Adipose tissue (tissue), 3 donors: ENCODE data around the gene IZUMO1. TPM values are rescaled to one million over a fixed set of nuclear protein-coding genes. Genes with fewer than 3 reads are reported as not detected.
"Not testable (repeated sequence)": the region's sequence is repeated elsewhere in the genome, so short reads cannot be mapped to it uniquely, and the experiment has no call there.

Experiments used
- H3K27ac ChIP-seq: one replicate; pipeline ENCODE4 v1.5.1; 2013; ENCODE audit warnings: low read depth, low read length
- WGBS, 3 donors: extraction: QIAGEN DNeasy Blood & Tissue Kit; methylation state at CpG; one replicate each; pipeline ENCODE4 v1.1.7; 2013; 5-methylcytosine and 5-hydroxymethylcytosine counted together
- polyA plus RNA-seq, 3 donors: library from polyadenylated mRNA; stranded (reverse); fragments of 200-250 nt; gene quantifications; one replicate each; pipeline ENCODE4 v1.2.3, GENCODE V29; 2013
- donor health status: healthy with polysubstance abuse.
- donor health status: Bipolar disorder and iron deficiency.
- donor health status: healthy.

Gene IZUMO1
- polyA plus RNA-seq, 3 donors, result 0.66 to 1.6 (median 0.68) TPM

DNA sequence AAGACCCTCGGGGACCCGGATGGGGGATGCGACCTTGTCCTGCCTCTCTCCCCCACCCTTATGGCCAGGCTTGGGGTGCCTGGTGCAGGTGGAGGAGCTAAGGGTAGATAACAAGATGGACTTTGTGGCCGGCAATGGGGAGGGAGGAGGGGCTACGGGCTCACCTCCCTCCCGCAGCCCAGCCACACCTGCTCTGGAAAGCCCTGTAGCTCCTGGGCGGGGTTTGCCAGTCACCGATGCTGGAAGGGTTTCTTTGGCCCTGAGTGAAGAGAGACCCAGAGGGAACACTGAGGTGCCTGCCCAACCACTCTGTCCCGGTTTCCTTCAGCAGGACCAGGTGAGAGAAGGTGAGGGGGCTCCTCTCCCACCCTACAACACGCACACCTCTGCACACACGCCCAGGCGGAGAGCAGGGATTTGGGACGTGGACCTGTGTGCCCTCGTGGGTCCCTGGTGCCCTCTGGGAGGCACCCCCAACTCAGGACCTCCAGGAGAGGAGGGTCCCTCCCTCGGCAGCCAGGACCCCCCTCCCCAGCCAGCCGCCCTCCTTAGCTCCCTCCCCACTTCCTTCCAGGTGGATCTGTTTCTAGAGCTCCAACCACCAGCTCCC lies 50.9 kb downstream of the IZUMO1 start, which contains the start of gene FUT2:
Gene FUT2 (plus strand): TSS at position 229 of the 610 bp plus-strand sequence. CDS start 6,986 bp downstream, outside the sequence.
- WGBS, 3 donors, result 27 to 55% (median 47%) methylated on average over 15 to 16 of the region's 16 CpGs
- no peak within 1 kb of the TSS for H3K27ac ChIP-seq

DNA sequence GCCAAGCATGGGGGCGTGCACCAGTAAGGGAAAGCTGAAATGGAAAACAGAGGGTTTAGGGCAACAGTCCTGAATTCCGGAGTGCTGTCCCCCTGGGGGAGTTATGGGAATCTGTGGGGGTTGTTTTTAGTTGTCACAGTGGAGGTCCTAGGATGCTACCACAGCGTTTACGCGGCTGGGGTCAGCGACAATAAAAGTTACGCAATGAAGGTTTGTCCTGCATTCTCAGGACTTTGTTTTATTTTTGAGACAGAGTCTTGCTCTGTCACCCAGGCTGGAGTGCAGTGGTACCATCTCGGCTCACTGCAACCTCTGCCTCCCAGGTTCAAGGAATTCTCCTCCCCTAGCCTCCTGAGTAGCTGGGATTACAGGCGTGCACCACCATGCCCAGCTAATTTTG lies 53.1 kb downstream of the IZUMO1 start:
- WGBS, 3 donors, result 84 to 92% (median 84%) methylated on average over 9 of the region's 9 CpGs
- H3K27ac ChIP-seq, result not testable (repeated sequence)

Other genes with a start within 250 kb of the IZUMO1 start
- 1 to 10 TPM in 1 of 3 donors, under 1 TPM in 2; 0.22 to 1.6 (median 0.22) TPM for gene LMTK3, start 235.1 kb downstream of the IZUMO1 start, polyA plus RNA-seq
- under 1 TPM; 0.20 to 0.90 (median 0.45) TPM for gene SULT2B1, start 194.7 kb downstream of the IZUMO1 start, polyA plus RNA-seq
- gene SPACA4, start 140.2 kb downstream of the IZUMO1 start, polyA plus RNA-seq, result not detected
- gene FAM83E, start 131.8 kb downstream of the IZUMO1 start, polyA plus RNA-seq, result 1 to 10 TPM in 2 of 3 donors, under 1 TPM in 1; 0.56 to 4.2 (median 1.3) TPM
- gene RPL18, start 127.7 kb downstream of the IZUMO1 start, polyA plus RNA-seq, result 1,000 to 10,000 TPM; 2,059 to 2,549 (median 2,360) TPM
- gene SPHK2, start 127.4 kb downstream of the IZUMO1 start, polyA plus RNA-seq, result 10 to 100 TPM in 2 of 3 donors, 1 to 10 TPM in 1; 8.4 to 17.8 (median 17.7) TPM
- gene DBP, start 109.5 kb downstream of the IZUMO1 start, polyA plus RNA-seq, result 10 to 100 TPM in 1 of 3 donors, 1 to 10 TPM in 2; 2.9 to 10.9 (median 8.1) TPM
- 10 to 100 TPM in 1 of 3 donors, 1 to 10 TPM in 2; 2.6 to 21.3 (median 2.7) TPM for gene CA11, start 100.7 kb downstream of the IZUMO1 start, polyA plus RNA-seq
- gene NTN5, start 73.9 kb downstream of the IZUMO1 start, polyA plus RNA-seq, result under 1 TPM in 2 of 3 donors, not detected in 1; 0.23 to 0.27 TPM
- 1 to 10 TPM; 1.5 to 7.1 (median 3.2) TPM for gene FUT2, start 50.9 kb downstream of the IZUMO1 start, polyA plus RNA-seq
- 1 to 10 TPM in 2 of 3 donors, under 1 TPM in 1; 0.86 to 2.2 (median 1.3) TPM for gene MAMSTR, start 27.2 kb downstream of the IZUMO1 start, polyA plus RNA-seq
- gene RASIP1, start 6.3 kb downstream of the IZUMO1 start, polyA plus RNA-seq, result 10 to 100 TPM in 2 of 3 donors, 1 to 10 TPM in 1; 8.9 to 58.3 (median 34.8) TPM
- gene FUT1, start 5.7 kb upstream of the IZUMO1 start, polyA plus RNA-seq, result 1 to 10 TPM; 2.7 to 4.8 (median 3.5) TPM
- gene FGF21, start 8.6 kb upstream of the IZUMO1 start, polyA plus RNA-seq, result not detected
- 10 to 100 TPM; 44.9 to 58.9 (median 47.6) TPM for gene BCAT2, start 64.1 kb upstream of the IZUMO1 start, polyA plus RNA-seq
- 10 to 100 TPM in 1 of 3 donors, 1 to 10 TPM in 2; 1.9 to 10.7 (median 4.6) TPM for gene HSD17B14, start 89.6 kb upstream of the IZUMO1 start, polyA plus RNA-seq
- 100 to 1,000 TPM in 1 of 3 donors, 10 to 100 TPM in 1, 1 to 10 TPM in 1; 7.3 to 127 (median 20.6) TPM for gene PLEKHA4, start 121.7 kb upstream of the IZUMO1 start, polyA plus RNA-seq
- gene PPP1R15A, start 125.5 kb upstream of the IZUMO1 start, polyA plus RNA-seq, result 100 to 1,000 TPM in 2 of 3 donors, 10 to 100 TPM in 1; 18.7 to 240 (median 197) TPM
- under 1 TPM in 2 of 3 donors, not detected in 1; 0.08 to 0.09 TPM for gene TULP2, start 151.8 kb upstream of the IZUMO1 start, polyA plus RNA-seq
- 100 to 1,000 TPM; 117 to 394 (median 178) TPM for gene NUCB1, start 153.4 kb upstream of the IZUMO1 start, polyA plus RNA-seq
- gene DHDH, start 186.8 kb upstream of the IZUMO1 start, polyA plus RNA-seq, result under 1 TPM in 1 of 3 donors, not detected in 2; 0.30 TPM
- 10 to 100 TPM; 24.4 to 71.2 (median 39.9) TPM for gene BAX, start 208.0 kb upstream of the IZUMO1 start, polyA plus RNA-seq
- gene FTL, start 218.4 kb upstream of the IZUMO1 start, polyA plus RNA-seq, result over 10,000 TPM in 1 of 3 donors, 1,000 to 10,000 TPM in 2; 1,172 to 18,296 (median 6,752) TPM
- 10 to 100 TPM; 20.1 to 73.8 (median 31.2) TPM for gene GYS1, start 246.4 kb upstream of the IZUMO1 start, polyA plus RNA-seq
- 10 to 100 TPM; 44.6 to 65.0 (median 50.0) TPM for gene RUVBL2, start 247.0 kb upstream of the IZUMO1 start, polyA plus RNA-seq